ENCODE measurements around the gene MYT1.
"Not testable (repeated sequence)": the region's sequence is repeated elsewhere in the genome, so short reads cannot be mapped to it uniquely, and the experiment has no call there.

MYT1 gene

GRCh38 chr20:64164123-64164836 lies at the start of gene MYT1:
TSS of gene MYT1 (plus strand) at chr20:64164452. CDS start at chr20:64198862, 34,410 bp downstream.
- FAIRE-seq, result no peak

DNA sequence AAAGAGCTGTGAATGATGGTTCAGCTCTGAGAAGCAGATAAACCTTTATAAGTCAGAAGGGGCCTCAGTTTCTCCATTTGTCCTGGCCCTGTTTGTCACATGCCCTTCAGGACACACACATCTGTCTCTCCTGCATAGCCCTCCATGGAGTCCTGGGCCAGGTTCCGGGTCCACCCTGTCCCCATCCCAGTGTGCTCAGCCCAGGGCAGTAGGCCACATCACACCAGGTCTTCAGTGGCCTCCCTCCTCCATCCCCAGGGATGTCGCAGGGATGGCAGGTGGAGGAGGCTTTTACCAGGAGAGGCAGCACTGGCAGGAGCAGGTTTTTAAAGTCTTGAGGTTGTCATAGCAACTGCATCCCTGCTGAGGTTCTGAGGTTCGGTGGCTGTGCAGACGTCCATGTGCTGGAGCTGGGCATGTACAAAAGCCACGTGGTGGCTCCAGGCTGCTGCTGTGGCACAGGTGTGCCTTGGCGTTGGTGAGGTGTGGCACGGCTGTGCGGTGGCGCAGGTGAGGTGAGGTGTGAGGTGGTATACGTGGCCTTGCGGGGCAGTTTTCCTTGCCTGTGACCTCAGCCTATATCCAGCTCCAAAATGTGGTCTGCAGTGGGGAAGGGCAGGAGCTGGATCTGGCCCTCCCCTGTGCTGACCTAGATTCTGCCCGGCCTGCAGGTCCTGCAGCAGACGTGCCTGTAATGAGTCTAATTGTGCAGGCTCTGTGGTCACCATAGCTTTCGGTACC lies 48.9 kb upstream of the MYT1 start:
- FAIRE-seq, result no peak

- no peak for FAIRE-seq
Measured at GRCh38 chr20:64116016-64116415, 48.2 kb upstream of the MYT1 start.

- FAIRE-seq, result no peak
Measured at GRCh38 chr20:64116541-64117431, 47.5 kb upstream of the MYT1 start.

- not testable (repeated sequence) for FAIRE-seq
Measured at GRCh38 chr20:64117432-64117777, 46.8 kb upstream of the MYT1 start.

GRCh38 chr20:64119301-64119680 lies 45.0 kb upstream of the MYT1 start:
- no peak for FAIRE-seq

DNA sequence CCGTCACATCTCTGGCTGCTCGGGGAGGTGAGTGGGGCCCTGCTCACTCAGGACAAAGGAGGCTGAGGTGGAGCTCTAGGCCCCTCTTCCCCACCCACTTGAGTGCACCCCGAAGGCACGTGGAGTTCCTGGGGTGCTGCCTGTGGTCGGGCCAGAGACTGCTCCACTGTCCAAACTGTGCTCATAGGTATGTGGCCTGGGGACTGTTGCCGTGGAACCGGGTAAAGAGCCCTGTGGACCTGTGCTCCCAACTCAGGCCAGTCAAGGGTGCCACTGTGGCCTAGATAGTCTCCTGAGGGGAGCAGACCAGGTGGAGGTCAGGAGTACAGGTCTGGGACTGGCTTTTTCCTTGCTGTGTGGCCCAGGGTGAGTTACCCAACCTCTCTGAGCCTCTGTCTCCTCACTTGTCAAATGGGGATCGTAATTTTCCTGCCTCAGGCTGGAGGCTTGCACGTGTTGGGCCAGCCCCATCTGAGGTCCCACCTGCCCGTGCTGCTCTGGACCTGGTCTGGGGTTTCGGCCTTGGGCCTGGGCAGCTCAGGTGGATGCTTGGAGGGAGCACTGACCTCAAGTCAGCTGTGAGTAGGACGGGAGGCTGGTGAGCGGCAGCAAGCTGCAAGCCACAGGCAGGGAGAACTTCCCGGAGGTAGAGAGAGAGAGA lies 44.4 kb upstream of the MYT1 start:
- no peak for FAIRE-seq

DNA sequence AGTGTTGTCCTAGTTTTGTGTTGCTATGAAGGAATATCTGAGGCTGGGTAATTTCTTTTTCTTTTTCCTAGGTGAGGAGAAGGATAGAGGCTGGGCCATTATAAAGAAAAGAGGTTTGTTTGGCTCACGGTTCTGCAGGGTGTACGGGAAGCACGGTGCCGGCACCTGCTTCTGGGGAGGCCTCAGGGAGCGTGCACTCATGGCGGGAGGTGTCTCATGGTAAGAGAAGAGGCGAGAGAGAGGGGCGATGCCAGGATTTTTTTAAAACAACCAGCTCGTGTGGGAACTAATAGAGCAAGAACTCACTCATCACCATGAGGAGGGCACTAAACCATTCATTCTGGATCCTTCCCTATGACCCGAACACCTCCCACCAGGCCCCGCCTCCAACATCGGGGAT lies 42.7 kb upstream of the MYT1 start:
- no peak for FAIRE-seq

DNA sequence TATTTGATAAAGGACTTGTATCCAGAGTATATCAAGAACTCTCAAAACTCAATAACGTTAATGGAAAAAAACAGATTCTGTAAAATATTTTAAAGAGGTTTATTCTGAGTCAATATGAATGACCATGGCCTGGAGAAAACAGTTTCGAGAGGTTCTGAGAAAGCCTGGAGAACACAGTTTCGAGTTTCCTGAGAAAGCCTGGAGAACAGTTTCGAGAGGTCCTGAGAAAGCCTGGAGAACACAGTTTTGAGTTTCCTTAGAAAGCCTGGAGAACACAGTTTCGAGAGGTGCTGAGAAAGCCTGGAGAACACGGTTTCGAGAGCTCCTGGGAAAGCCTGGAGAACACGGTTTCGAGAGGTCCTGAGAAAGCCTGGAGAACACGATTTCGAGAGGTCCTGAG lies 41.3 kb upstream of the MYT1 start:
- not testable (repeated sequence) for FAIRE-seq

DNA sequence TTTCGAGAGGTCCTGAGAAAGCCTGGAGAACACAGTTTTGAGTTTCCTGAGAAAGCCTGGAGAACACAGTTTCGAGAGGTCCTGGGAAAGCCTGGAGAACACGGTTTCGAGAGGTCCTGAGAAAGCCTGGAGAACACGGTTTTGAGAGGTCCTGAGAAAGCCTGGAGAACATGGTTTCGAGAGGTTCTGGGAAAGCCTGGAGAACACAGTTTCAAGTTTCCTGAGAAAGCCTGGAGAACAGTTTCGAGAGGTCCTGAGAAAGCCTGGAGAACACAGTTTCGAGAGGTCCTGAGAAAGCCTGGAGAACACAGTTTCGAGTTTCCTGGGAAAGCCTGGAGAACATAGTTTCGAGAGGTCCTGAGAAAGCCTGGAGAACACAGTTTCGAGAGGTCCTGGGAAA lies 40.7 kb upstream of the MYT1 start:
- FAIRE-seq, result not testable (repeated sequence)

GRCh38 chr20:64129146-64129782 lies 35.0 kb upstream of the MYT1 start:
- FAIRE-seq, result no peak

- no peak for FAIRE-seq
Measured at GRCh38 chr20:64130271-64130670, 34.0 kb upstream of the MYT1 start.

- no peak for FAIRE-seq
Measured at GRCh38 chr20:64130876-64131275, 33.4 kb upstream of the MYT1 start.

DNA sequence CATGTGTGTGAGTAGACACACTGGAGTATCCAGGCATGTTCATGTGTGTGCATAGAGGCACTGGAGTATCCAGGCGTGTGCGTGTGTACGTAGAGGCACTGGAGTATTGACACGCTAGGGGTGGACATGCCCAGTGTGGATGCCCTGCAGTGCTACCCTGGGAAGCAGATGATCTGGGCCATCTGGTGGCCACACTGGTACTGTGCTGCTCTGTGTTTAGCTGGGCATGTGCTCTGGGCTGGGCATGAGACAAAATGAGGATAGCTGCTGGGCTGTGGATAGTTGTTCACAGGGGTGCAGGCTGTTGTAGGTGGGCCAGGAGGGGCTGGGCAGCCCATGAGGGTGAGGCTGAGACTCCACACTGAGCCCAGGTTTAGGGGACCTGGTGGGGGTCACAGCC lies 32.8 kb upstream of the MYT1 start:
- no peak for FAIRE-seq

DNA sequence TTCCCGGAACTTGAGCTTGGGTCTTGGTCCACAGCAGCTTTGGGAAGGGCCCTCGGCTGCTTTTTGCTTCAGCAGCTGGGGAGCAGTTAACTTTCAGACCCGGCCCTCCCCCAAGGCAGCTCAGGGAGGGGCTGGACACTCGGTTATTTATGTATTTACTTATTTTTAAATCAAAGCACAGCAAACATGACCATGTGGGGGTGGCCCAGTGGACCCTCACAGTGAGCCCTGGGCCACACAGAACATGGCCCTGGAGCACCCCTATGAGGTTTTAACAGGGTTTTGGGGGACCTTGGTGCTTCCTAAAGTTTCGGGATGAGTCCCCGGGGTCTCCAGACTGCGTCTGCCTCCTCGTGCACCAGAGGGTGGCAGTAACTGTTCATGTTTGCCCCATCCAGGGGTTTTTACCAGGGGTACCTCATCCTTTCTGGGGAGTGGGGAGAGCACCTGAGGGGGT lies 30.3 kb upstream of the MYT1 start:
- no peak for FAIRE-seq

GRCh38 chr20:64134744-64135143 lies 29.5 kb upstream of the MYT1 start:
- FAIRE-seq, result not testable (repeated sequence)

GRCh38 chr20:64136004-64136710 lies 28.1 kb upstream of the MYT1 start:
- no peak for FAIRE-seq

GRCh38 chr20:64137598-64138031 lies 26.6 kb upstream of the MYT1 start:
- no peak for FAIRE-seq

DNA sequence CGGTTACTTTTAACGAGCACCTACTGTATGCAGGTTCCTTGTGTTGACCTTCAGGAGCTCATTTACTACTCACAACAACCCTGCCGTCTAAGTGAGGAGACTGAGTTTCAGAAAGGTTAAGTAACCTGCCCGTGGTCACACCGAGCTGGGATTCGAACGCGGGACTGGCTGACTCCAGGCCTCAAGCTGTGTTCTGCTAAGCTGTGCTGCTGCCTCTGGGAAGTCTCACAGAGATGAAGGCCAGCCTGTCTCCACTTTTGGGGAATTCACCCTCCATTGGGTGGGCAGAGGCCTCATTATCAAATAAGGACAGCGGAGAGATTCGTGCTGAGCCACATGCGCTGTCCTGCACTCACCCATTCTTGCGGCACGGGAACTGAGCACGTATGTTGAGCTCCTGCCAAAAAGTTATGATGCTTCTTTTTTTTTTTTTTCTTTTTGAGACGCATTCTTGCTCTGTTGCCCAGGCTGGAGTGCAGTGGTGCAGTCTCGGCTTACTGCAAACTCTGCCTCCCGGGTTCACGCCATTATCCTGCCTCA lies 25.9 kb upstream of the MYT1 start:
- no peak for FAIRE-seq

DNA sequence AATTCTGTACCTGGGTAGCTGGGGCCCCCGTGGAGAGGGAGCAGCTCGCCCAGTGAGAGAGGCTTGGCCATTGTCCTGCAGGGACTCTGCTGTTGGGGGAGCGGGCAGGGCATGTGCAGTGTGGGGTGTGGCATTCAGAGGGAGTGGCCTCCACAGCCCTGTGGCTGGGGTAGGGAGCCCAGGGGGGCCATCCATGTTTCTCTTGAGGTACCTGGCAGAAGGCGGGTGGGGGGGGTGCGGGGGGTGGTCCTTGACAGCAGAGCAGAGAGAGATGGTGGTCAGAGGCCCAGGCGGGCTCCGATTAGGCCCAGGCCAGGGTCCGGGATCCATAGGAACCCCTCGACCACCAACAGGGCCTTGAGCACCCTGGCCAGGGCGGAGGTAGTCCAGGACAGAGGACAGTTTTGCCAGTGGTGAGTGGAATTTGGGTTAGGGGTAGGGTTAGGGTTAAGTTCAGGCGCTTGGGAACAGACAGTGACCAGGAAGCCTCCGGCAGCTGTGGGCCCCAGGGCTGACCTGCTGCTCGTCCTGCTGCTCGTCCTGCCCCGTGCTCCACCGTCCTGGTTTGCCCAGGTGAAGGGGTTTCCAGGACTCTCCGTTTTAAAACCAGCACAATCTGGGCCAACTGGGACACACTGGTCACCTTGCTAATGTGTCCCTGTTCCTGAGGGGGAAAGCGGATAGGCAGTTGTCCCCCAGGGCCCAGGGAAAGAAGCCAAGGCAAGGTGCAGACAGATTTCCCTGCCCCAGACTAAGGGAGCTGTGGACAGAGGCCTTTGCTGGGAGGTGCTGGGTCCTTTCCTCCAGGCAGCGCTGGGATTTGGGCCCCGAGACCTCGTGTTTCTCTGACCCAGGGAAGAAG lies 24.8 kb upstream of the MYT1 start:
- no peak for FAIRE-seq

Data from endometrium (tissue), 2 donors.